ENCODE data around the gene TSPEAR.

- TF ChIP-seq CTCF (IDR thresholded peaks at IDR 0.05 in 8 of 11, conservative IDR thresholded peaks at IDR 0.05 in 3 of 11) (no peak), POLR2AphosphoS5 (IDR thresholded peaks at IDR 0.05) (no peak), POLR2A (IDR thresholded peaks at IDR 0.05) (no peak)
Observed at GRCh38 chr21:44706706-44707581, 4.4 kb downstream of the TSPEAR start.

All from spleen (tissue), 7 donors.